HG02798 (cell line): ENCODE results near the gene ANXA6.
"Not testable (repeated sequence)": the region's sequence is repeated elsewhere in the genome, so short reads cannot be mapped to it uniquely, and the experiment has no call there.

Experiments
- ATAC-seq: cut with Tn5 transposase; IDR thresholded peaks from one replicate; pipeline ENCODE4 v1.9.1; 2021; ENCODE audit warnings: mild to moderate bottlenecking; ENCODE audit not compliant: unreplicated experiment, poor library complexity

ANXA6 gene

GRCh38 chr5:151181818-151182523, 24.4 kb upstream of the ANXA6 start:
- ATAC-seq, result no peak

- ATAC-seq, result no peak
Measured at GRCh38 chr5:151180291-151180690, 22.7 kb upstream of the ANXA6 start.

- ATAC-seq, result no peak
Measured at GRCh38 chr5:151179489-151179840, 21.9 kb upstream of the ANXA6 start.

- ATAC-seq, result no peak
Measured at GRCh38 chr5:151178777-151179488, 21.4 kb upstream of the ANXA6 start.

DNA sequence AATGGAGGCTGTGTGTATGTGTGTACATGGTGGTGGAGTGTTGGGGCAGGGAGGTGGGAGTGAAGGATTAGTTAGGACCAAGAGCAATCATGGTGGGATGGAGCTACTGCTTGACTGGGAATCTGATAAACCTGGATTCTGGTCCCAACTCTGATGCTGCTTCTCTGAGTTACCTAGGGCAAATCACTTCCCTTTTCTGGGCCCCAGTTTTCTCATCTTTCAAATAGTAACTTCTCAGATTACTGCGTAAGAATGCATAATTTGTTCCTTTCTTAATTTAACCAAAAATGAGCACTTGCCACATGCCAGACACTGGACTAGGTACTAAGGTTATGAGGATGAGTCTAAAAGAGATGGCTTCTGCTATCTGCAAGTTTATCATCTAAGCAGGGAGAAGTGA, 20.8 kb upstream of the ANXA6 start:
- no peak for ATAC-seq

DNA sequence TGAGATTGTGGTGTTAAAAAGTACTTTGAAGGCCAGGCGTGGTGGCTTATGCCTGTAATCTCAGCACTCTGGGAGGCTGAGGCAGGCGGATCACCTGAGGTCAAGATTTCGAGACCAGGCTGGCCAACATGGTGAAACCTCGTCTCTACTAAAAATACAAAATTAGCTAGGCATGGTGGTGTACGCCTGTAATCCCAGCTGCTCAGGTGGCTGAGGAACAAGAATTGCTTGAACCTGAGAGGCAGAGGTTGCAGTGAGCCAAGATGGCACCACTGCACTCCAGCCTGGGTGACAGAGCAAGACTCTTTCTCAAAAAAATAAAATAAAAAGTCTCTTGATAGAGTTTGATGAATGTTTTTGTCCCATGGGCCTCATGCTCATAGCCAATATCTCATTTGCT, 18.7 kb upstream of the ANXA6 start:
- not testable (repeated sequence) for ATAC-seq

GRCh38 chr5:151174612-151175101, 17.1 kb upstream of the ANXA6 start:
- no peak for ATAC-seq

- no peak for ATAC-seq
Measured at GRCh38 chr5:151173711-151174611, 16.4 kb upstream of the ANXA6 start.

DNA sequence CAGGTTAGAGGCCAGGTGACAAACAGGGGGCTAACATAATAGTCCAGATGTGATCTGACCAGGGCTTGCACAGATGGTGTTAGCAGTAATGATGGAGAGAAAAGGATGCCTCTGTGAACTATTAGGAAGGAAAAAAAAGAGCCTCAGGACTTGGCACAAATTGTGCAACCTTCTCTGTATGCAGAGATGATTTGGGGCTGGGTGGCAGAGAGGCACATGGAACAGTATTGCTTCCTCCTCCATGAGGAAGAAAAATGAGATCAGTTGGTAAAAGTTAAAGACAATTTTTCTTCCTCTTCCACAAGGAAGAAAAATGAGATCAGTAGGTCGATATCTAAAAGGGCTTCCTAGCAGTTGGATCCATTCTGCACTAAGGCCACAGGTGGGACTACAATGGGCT, 13.9 kb upstream of the ANXA6 start:
- no peak for ATAC-seq

- no peak for ATAC-seq
Measured at GRCh38 chr5:151168602-151169344, 11.2 kb upstream of the ANXA6 start.

DNA sequence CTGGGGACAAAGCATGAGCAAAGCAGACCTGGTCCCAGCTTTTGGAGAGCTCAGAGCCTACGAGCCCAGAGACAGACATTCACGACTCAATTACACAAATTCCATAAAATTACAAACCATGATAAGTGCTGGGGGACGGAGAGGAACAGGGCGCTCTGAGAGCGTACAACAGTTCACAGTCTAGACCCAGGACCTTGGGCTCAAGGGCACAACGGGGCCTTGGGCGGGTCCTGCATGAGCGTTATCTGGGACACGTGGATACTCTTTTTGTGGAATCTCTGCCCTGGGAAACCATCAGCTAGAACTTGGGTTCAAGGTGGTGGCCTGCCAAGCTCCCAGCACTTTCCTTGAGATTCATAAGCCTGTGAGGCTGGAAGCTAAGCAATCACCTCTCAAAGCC, 9.4 kb upstream of the ANXA6 start:
- ATAC-seq, result no peak

- peak; percentile 91 for ATAC-seq
Measured at GRCh38 chr5:151164687-151165392, 7.3 kb upstream of the ANXA6 start.

DNA sequence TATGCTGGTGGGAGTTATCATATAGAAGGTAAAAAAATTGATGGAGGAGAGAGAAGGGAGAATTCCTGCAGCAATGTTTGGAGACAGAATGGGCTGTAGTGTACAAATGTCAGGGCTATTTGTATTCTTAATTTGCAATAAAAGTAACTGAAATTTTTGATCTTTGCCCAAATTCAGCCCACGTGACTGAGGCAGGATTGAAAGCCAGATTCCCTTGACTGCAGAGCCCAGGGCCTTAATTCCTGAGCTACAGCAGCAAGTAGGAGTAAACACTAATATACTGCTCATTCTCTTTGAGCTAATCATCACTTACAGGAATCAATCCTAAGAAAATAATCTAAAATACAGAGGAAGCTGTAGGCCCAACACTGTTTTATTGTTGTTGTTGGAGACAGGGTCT, 5.2 kb upstream of the ANXA6 start:
- ATAC-seq, result no peak

- ATAC-seq, result peak; percentile 26
Measured at GRCh38 chr5:151159649-151160373, 2.2 kb upstream of the ANXA6 start.

DNA sequence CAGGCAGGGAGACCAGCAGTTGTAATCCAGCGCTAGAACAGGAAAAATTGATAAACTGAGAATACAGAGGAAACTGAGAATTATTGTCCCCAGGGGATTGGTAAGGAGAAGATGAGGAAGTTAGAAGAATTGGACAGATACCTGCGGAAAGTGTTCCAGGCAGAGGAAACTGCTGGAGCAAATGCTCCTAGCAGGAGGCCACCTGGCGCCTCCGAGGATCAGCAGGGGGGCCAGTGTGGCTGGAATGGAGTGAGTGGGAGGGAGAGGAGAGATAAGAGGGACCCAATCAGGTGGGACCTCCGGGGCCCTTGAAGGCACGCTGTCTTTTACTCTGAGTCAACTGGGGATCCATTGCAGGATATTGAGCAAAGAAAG, 695 bp upstream of the ANXA6 start:
- ATAC-seq, result no peak

DNA sequence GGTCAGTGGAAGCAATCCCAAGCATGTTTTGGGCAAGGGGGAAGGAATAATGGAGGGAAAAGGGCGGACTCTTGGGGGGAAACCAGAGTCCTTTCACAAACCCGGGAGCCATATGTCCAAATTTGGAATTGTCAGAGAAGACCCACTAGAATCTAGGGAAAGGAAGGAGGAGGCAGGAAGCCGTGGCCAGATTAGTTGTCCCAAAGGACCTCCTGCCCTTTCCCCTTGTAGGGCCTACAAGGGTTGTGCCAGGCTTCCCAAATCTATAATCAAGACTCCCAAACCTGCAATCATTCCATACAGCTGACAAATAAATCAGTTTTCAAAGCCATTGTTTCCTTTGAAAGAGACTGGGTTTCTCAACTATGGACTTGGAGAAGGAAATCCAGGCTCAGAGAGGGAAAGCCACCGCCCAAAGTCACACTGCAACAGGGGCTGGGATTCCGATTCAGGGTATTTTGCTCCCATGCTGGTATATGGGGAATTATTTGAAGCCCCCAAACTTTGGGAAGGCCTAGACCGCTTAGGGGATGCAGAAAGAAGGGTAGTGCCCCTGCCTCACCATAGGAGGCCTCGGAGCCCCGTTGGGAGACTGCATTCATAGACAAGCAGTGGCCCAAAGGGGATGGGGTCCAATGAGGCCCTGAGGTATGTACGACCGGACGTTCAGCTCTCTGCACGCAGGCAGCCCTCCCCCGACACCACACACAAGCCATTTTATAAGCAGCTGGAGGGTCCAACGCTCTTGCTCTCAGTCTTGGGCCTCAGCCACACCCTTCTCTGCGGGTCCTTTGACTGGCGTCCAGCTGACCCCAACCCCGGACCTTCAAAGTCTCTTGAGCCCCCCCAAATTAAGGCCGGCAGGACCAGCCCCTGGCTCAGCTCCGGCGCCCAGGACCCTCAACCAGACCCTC, 815 bp downstream of the ANXA6 start:
- ATAC-seq, result no peak

- ATAC-seq, result peak; percentile 21
Measured at GRCh38 chr5:151155775-151156506, 1.6 kb downstream of the ANXA6 start.
